OCI-LY1 (cell line): ENCODE data around the gene RPH3AL.

Experiments used
- EZH2 ChIP-seq: fragments of 200-600 bp; sonication (generic), shearing (Covaris generic); IDR thresholded peaks from 2 replicates; pipeline ENCODE4 v1.8.0; 2017; ENCODE audit warnings: borderline replicate concordance, mixed run types, mild to moderate bottlenecking, antibody characterized with exemption, low read length, moderate library complexity, mixed read lengths
- TF ChIP-seq, protein P1 (sequence below): fragments of 200-600 bp; sonication (generic), shearing (Covaris generic); IDR thresholded peaks from 2 replicates; pipeline ENCODE4 v1.5.1; 2017; ENCODE audit warnings: mild to moderate bottlenecking, antibody characterized with exemption, low read length, moderate library complexity, mixed read lengths

DNA sequence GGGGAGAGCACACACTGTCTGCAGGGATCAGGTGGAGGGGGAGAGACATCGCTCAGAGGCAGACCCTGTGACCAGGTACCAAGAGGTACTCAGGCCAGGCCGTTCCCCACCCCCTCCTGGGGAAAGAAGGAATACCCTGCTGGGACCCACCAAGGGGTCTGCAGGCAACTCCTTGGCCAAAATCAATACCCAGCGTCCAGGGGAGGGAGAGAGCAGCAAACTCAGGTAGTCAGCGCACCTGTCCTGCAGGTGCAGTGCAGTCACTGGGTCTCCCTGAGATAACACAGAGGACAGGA lies 113.7 kb downstream of the RPH3AL start:
- TF ChIP-seq, protein P1, sequence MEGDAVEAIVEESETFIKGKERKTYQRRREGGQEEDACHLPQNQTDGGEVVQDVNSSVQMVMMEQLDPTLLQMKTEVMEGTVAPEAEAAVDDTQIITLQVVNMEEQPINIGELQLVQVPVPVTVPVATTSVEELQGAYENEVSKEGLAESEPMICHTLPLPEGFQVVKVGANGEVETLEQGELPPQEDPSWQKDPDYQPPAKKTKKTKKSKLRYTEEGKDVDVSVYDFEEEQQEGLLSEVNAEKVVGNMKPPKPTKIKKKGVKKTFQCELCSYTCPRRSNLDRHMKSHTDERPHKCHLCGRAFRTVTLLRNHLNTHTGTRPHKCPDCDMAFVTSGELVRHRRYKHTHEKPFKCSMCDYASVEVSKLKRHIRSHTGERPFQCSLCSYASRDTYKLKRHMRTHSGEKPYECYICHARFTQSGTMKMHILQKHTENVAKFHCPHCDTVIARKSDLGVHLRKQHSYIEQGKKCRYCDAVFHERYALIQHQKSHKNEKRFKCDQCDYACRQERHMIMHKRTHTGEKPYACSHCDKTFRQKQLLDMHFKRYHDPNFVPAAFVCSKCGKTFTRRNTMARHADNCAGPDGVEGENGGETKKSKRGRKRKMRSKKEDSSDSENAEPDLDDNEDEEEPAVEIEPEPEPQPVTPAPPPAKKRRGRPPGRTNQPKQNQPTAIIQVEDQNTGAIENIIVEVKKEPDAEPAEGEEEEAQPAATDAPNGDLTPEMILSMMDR = no peak
- no peak for TF ChIP-seq EZH2
